C4-2B (cell line): Measurements from ENCODE around the gene PLCZ1.

ENCODE experiments used
- H3K27ac ChIP-seq: fragments of 450-650 bp; 2 replicates; pipeline ENCODE4 v1.5.1; 2017
- ZFX ChIP-seq: fragments of 450-650 bp; IDR thresholded peaks from 2 replicates; pipeline ENCODE4 v1.6.1; 2017
- TF ChIP-seq, protein P1 (sequence below): fragments of 450-650 bp; conservative IDR thresholded peaks from 2 replicates; pipeline ENCODE4 v1.5.1; 2017; ENCODE audit warnings: mild to moderate bottlenecking

The PLCZ1 gene

DNA sequence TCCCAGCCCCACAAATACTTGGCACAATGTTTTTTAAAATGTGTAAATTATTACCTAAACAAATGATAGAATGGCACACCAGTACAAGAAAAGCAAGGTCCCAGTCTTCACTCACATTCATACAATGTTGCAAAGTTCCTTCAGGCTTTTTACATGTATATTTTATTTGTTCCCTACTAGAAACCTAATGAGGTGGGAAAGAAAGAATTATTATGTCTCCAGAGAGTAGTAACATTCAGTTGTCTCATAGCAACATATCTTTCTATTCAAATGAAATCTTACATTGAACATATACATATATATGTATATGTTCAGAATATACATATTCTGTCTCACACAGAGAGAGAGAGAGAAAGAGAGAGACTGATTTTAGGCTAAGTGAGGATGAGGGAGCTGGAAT is 85.2 kb downstream of the PLCZ1 start:
- no peak overlapping the region for H3K27ac ChIP-seq
- TF ChIP-seq, protein P1, sequence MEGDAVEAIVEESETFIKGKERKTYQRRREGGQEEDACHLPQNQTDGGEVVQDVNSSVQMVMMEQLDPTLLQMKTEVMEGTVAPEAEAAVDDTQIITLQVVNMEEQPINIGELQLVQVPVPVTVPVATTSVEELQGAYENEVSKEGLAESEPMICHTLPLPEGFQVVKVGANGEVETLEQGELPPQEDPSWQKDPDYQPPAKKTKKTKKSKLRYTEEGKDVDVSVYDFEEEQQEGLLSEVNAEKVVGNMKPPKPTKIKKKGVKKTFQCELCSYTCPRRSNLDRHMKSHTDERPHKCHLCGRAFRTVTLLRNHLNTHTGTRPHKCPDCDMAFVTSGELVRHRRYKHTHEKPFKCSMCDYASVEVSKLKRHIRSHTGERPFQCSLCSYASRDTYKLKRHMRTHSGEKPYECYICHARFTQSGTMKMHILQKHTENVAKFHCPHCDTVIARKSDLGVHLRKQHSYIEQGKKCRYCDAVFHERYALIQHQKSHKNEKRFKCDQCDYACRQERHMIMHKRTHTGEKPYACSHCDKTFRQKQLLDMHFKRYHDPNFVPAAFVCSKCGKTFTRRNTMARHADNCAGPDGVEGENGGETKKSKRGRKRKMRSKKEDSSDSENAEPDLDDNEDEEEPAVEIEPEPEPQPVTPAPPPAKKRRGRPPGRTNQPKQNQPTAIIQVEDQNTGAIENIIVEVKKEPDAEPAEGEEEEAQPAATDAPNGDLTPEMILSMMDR = no peak
- TF ChIP-seq ZFX = no peak

DNA sequence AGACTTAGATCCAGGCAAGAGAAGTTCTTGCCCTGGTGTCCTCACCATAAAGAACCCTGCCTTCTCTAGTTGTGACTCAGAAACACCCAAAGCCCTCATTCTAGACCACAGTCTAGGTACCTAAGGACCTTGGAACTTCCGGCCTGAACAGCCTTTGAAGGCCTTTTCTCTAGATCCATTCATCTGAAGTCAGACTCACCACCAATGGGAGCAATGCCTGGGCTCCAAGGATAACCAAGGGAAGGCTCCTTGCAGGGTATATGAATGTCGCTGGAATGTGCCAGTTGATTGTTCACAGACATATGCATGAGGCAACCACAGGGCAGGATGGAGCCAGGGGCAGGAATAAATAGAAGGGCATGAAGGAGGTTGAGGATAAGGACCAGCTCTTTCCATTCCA is 86.3 kb downstream of the PLCZ1 start:
- H3K27ac ChIP-seq = no peak overlapping the region
- TF ChIP-seq ZFX = no peak
- TF ChIP-seq, protein P1 = no peak

DNA sequence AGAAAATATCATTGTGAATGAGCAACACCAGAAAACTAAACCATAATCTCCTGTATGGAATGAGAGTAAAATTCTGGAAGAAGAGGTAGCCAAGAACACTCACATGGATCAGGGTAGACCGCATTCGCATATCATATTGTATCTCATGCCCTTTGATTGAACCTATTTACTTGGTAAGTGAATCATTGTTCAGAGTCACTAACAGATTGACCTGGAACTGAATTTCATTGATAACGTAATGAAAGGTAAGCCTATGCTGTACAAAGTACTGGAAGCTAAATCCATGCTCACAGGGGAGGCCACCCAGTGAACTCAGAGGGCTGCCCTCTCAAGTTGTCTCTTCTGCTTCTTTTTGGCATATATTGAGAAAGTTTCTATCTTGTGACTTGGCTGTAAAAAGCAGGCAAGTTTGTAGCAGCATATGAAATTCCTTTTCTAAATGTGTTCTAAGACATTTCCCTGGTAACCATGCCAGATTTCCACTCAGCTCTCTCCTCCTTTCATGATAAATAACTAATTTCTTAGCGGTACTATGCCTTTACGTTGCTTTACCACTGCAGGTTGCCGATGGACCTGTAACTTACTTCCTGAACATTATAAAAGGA is 91.4 kb downstream of the PLCZ1 start:
- no peak overlapping the region for H3K27ac ChIP-seq
- TF ChIP-seq, protein P1 = no peak
- no peak for TF ChIP-seq ZFX

DNA sequence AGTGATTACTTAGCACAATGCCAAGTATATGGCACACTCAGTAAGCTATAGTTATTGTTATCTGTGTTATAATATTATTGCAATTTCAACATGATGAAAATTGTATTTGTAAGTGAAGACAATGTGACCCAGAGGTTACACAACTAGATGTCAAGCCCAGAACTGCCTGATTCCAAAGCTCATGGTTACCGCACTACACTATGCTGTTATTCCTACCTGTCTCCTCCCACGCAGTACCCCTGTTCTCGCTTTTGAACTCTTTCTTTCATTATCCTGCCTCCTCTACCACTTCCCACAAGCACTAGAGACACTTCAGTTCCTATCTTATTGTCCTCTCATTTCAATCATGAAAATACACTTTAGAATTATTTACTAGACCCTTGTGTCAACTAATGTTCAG is 93.2 kb downstream of the PLCZ1 start:
- TF ChIP-seq, protein P1 = no peak
- no peak for TF ChIP-seq ZFX
- H3K27ac ChIP-seq = no peak overlapping the region

DNA sequence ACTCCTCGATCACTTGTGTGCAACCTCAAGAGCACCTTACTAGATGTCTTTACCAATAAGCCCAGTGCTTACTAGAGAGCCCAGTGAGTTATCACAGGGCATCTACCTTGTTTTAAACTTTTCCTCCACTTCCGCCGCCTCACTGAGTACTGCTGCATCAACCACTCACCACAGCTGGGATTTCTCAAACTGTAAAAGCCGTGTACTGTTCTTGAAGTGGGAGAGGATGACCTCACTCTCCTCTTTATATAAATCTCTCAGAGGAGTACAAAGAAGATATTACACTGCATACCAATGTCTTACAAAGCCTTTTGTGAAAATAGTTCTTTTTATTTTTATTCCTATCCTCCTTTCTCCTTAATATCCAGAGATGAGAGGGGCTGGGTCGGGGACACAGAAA is 94.1 kb downstream of the PLCZ1 start:
- H3K27ac ChIP-seq = no peak overlapping the region
- no peak for TF ChIP-seq ZFX
- TF ChIP-seq, protein P1 = no peak

DNA sequence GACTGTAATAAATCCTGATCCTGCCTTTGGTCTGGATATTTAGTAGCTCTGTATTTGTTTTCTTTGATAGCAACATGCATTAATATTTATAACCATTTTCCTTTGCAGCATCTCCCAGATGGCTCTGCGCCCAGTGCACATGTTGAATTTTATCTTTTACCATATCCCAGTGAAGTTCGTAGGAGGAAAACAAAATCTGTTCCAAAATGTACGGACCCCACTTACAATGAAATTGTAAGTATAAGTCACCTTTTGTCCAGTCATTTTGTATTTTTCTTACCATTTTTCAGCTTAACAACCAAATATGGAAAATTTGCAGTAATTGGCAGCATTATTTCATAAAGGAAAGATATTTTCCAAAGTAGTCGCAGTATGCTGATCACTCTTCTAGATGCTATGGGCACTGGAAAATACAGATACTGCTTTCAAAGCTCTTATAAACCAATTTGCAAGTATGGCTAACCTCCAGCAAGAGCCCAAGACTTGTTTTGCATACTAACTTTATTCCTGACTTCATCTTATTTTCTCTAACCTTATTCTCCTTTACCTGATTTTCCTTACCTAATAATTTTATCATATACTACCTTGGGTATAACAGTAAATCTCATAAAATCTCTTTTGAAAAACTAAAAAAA is 97.4 kb downstream of the PLCZ1 start:
- H3K27ac ChIP-seq = no peak overlapping the region
- TF ChIP-seq ZFX = no peak
- TF ChIP-seq, protein P1 = no peak

DNA sequence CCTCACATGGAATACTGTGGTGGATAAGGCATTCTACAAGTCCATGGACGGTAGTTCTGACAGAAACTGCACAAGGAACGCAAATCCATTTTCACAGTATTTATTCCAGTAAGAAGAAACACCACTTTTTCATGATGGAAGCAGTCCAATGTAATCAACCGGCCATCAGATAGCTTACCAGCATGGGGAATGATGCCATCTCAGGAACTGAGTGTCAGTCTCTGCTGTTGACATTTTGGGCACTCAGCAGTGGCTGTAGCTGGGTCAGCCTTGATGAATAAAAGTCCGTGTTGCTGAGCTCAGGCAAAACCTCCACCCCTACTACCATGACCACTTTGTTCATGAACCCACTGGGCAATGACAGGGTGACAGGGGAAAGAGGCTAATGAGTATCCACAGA is 103.4 kb downstream of the PLCZ1 start:
- no peak overlapping the region for H3K27ac ChIP-seq
- TF ChIP-seq ZFX = no peak
- TF ChIP-seq, protein P1 = no peak
